Measurements from ENCODE around the gene PAPLN. TPM values are rescaled to one million over a fixed set of nuclear protein-coding genes. Genes with fewer than 3 reads are reported as not detected.

PAPLN gene
- total RNA-seq, 2 donors from 2014 or later, result 18.4 to 20.1 TPM

DNA sequence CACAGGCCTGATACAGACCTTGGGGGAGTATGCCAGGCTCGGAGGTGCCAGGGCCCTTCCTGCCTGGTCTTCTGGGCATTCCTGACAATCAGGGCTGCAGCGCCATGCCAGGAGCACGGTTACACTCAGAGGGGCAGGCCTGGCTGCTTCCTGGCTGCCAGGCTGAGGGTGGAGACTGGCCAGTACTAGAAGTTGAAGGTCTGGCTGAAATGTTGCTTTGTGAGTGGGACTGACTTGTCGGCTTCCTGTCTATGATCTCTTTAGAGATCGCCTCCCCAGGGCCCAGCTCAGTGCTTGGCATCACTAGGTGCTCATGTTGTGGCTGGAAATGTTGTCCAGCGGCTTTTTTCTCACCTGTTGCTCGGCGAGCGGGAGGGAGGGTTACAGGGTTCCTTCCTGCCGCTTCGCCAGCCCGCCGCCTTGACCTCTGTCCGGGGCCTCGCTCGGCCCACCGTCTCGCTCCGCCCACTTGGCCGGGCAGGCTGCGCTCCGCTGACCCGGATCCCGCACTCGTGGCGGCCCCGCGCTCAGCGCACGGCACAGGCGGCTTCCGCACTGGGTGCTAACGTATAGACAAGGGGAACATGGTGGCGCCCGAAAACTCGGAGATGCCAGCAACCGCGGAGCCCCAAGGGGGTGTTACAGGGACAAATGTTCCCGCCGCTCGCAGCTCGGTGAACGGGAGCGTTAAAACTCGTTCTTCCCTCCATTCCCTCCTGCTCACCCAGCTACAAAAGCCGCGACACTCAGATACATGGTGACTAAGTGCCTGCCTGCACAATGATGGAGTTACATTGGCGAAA lies 32.6 kb downstream of the PAPLN start:
- no peak overlapping the region for H3K27ac ChIP-seq (ENCODE audit: low read depth, low read length)
- Mint-ChIP-seq H3K4me3 (peak overlapping the region; percentile 55), H3K9me3 (no peaks in the 10 kb centered on the region), H3K27me3 (ENCODE audit: insufficient read depth) (peaks cover 43% of the 10 kb centered on the region), H3K36me3 (ENCODE audit: low read depth) (peaks cover 16% of the 10 kb centered on the region), H3K4me1 (peaks cover 10% of the 10 kb centered on the region), H3K27ac (peak overlapping the region; percentile 39)
- DNase-seq, result peak; percentile 84
- no peaks in the 10 kb centered on the region for H3K9me3 ChIP-seq (ENCODE audit: control insufficient read depth, low read length)
- 69 to 71% methylated on average over 34 to 48 of the region's 48 CpGs for WGBS, 2 experiments (ENCODE audit: insufficient coverage in 1 of 2, insufficient read length in 1 of 2)
- no peak overlapping the region for H3K9ac ChIP-seq (ENCODE audit: extremely low read depth, low read length, poor library complexity, severe bottlenecking)
- TF ChIP-seq, protein P1, sequence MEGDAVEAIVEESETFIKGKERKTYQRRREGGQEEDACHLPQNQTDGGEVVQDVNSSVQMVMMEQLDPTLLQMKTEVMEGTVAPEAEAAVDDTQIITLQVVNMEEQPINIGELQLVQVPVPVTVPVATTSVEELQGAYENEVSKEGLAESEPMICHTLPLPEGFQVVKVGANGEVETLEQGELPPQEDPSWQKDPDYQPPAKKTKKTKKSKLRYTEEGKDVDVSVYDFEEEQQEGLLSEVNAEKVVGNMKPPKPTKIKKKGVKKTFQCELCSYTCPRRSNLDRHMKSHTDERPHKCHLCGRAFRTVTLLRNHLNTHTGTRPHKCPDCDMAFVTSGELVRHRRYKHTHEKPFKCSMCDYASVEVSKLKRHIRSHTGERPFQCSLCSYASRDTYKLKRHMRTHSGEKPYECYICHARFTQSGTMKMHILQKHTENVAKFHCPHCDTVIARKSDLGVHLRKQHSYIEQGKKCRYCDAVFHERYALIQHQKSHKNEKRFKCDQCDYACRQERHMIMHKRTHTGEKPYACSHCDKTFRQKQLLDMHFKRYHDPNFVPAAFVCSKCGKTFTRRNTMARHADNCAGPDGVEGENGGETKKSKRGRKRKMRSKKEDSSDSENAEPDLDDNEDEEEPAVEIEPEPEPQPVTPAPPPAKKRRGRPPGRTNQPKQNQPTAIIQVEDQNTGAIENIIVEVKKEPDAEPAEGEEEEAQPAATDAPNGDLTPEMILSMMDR (conservative IDR thresholded peaks at IDR 0.05), result no peak
- peaks cover 7% of the 10 kb centered on the region for H3K27me3 ChIP-seq (ENCODE audit: control insufficient read depth, insufficient read depth, low read length, poor library complexity, severe bottlenecking)
- no peaks in the 10 kb centered on the region for H3K4me1 ChIP-seq (ENCODE audit: control insufficient read depth, insufficient read depth, low read length)
- H3K36me3 ChIP-seq (ENCODE audit: control insufficient read depth, insufficient read depth, low read length), result peaks cover 25% of the 10 kb centered on the region
- H3K4me3 ChIP-seq (ENCODE audit: low read length), result no peak overlapping the region

DNA sequence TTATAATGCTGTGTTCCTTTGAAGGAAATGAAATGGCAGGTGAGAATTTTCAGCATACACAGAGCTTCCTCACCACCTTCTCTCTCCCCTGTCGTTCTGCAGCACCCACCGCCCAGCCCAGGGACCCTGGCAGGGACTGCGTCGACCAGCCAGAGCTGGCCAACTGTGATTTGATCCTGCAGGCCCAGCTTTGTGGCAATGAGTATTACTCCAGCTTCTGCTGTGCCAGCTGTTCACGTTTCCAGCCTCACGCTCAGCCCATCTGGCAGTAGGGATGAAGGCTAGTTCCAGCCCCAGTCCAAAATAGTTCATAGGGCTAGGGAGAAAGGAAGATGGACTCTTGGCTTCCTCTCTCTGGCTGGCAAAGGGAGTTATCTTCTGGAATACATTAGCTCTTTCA lies 35.1 kb downstream of the PAPLN start:
- 88 to 100% methylated on average over 2 to 6 of the region's 6 CpGs for WGBS, 2 experiments (ENCODE audit: insufficient coverage in 1 of 2, insufficient read length in 1 of 2)
- peaks cover 7% of the 10 kb centered on the region for H3K27me3 ChIP-seq (ENCODE audit: control insufficient read depth, insufficient read depth, low read length, poor library complexity, severe bottlenecking)
- H3K27me3 Mint-ChIP-seq (ENCODE audit: insufficient read depth), result peaks cover 39% of the 10 kb centered on the region
- no peak overlapping the region for H3K4me3 ChIP-seq (ENCODE audit: low read length)
- no peak for DNase-seq
- no peak overlapping the region for H3K27ac Mint-ChIP-seq
- TF ChIP-seq, protein P1 (conservative IDR thresholded peaks at IDR 0.05), result no peak
- no peaks in the 10 kb centered on the region for H3K4me1 ChIP-seq (ENCODE audit: control insufficient read depth, insufficient read depth, low read length)
- H3K4me3 Mint-ChIP-seq, result no peak overlapping the region
- peaks cover 33% of the 10 kb centered on the region for H3K36me3 Mint-ChIP-seq (ENCODE audit: low read depth)
- H3K27ac ChIP-seq (ENCODE audit: low read depth, low read length), result no peak overlapping the region
- H3K9me3 ChIP-seq (ENCODE audit: control insufficient read depth, low read length), result no peaks in the 10 kb centered on the region
- H3K9me3 Mint-ChIP-seq, result no peaks in the 10 kb centered on the region
- H3K4me1 Mint-ChIP-seq, result peaks cover 10% of the 10 kb centered on the region
- no peak overlapping the region for H3K9ac ChIP-seq (ENCODE audit: extremely low read depth, low read length, poor library complexity, severe bottlenecking)
- H3K36me3 ChIP-seq (ENCODE audit: control insufficient read depth, insufficient read depth, low read length), result peaks cover 40% of the 10 kb centered on the region

DNA sequence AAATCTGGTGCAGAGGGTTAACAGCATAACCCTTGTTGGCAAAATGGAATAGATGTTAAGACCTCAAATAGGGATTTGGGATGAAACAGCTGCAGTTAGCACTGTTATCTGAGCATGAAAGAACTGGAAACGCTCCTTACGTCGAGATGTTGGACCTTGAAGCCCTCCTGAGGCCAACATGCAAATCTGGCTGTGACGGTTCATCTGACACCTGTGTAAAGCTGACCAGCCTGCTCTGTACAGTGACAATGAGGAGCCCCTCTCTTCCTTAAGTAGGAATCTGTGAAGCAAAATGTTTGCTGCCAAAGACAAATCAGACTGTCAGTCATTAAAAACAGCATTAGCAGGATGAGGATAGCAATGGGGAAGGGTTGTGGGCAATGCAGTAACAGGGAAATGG lies 36.5 kb downstream of the PAPLN start:
- Histone ChIP-seq H3K27me3 (ENCODE audit: control insufficient read depth, insufficient read depth, low read length, poor library complexity, severe bottlenecking) (peaks cover 7% of the 10 kb centered on the region), H3K36me3 (ENCODE audit: control insufficient read depth, insufficient read depth, low read length) (peaks cover 42% of the 10 kb centered on the region), H3K4me1 (ENCODE audit: control insufficient read depth, insufficient read depth, low read length) (no peaks in the 10 kb centered on the region), H3K27ac (ENCODE audit: low read depth, low read length) (no peak overlapping the region), H3K9ac (ENCODE audit: extremely low read depth, low read length, poor library complexity, severe bottlenecking) (no peak overlapping the region), H3K4me3 (ENCODE audit: low read length) (no peak overlapping the region), H3K9me3 (ENCODE audit: control insufficient read depth, low read length) (no peaks in the 10 kb centered on the region)
- DNase-seq, result no peak
- H3K4me1 Mint-ChIP-seq, result peaks cover 10% of the 10 kb centered on the region
- peaks cover 31% of the 10 kb centered on the region for H3K36me3 Mint-ChIP-seq (ENCODE audit: low read depth)
- H3K4me3 Mint-ChIP-seq, result no peak overlapping the region
- WGBS, 2 experiments (ENCODE audit: insufficient coverage in 1 of 2, insufficient read length in 1 of 2), result 91 to 94% methylated on average over 4 of the region's 4 CpGs
- peaks cover 26% of the 10 kb centered on the region for H3K27me3 Mint-ChIP-seq (ENCODE audit: insufficient read depth)
- H3K27ac Mint-ChIP-seq, result no peak overlapping the region
- TF ChIP-seq, protein P1 (conservative IDR thresholded peaks at IDR 0.05), result no peak
- H3K9me3 Mint-ChIP-seq, result no peaks in the 10 kb centered on the region
